NCI-H460 (cell line): ENCODE measurements around the gene PFN3. TPM values are rescaled to one million over a fixed set of nuclear protein-coding genes. Genes with fewer than 3 reads are reported as not detected.
"Not testable (repeated sequence)": the region's sequence is repeated elsewhere in the genome, so short reads cannot be mapped to it uniquely, and the experiment has no call there.

ENCODE experiments used
- DNase-seq: peaks from one replicate; pipeline ENCODE4 v3.0.0-alpha.2; 2016; ENCODE audit warnings: low read depth; ENCODE audit errors: extremely low read depth
- total RNA-seq: library from RNA; depleted of rRNA; stranded (reverse); fragments of >200 nt; shearing (Covaris generic); gene quantifications from 2 replicates; pipeline ENCODE4 v1.2.3, GENCODE V29; 2014

PFN3 gene
- total RNA-seq, 1 experiment from 2014 or later: not detected

DNA sequence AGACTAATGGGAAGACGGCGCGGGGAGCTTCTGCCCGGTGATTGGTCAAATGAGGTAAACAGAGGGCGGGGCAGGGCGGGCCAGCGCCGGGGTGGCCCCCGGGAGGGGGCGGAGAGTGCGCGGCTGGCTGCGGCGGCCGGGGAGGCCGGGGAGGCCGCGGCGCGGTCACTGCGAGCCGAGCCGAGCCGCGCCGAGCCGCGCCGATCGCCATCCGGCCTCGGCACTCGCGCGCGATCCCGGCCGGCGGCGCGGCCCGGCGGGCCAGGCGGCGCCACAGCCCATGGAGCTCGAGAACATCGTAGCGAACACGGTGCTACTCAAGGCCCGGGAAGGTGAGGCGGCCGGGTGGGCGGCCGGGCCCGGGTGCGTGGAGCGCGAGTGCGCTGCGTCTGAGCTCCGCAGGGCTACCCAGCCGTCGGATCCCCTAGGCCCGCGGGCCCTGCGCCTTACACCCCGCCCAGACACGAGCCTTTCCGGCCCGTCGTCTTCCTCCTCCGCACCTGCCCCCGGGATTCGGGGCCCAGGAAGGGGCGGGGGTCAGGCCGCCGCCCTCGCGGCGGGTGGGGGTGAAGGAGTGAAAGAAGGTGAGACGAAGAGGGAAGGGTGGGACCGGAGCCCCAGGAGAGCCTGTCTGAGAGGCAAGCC, 26.2 kb upstream of the PFN3 start, which contains the start of gene GRK6:
TSS of gene GRK6 (plus strand) at position 111 of the 645 bp plus-strand sequence. CDS start at position 281, 170 bp downstream.
- DNase-seq: no peak

DNA sequence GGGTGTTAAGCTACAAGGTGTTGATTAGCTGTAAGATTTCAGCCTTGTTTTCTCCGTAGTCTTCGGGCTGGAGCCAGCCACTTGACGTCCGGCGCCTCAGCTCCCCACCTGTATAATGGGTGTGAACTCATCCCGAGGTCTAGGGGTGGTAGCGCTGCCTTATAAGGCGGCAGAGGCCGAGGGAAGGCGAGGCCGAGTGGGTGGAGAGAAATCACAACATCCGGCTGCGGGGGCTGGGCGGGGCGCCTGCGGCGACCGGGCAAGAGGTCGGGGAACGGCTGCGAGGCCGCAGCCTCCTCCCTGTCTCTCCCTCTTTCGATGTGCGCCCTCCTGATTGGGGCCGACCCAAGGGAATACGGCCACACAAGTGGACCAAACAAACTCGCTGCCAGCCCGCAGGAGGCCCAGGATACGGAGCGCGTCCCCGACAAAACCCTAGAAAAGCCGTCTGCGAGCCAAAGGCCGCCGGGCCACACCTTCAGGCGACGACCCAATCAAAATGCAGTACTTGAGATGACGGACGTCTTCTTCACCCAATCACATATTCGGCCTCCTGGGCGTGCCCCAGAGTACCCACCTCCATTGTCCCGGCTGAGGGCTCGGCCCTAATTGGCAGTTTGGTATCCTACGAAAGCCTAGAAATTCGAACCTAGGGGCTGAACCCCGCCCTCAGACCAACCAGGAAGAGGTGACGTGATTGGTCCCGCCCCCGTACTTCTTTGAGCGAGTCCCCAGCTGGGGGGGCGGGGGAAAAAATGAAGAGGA, 25.5 kb upstream of the PFN3 start:
- DNase-seq: peak; percentile 100

DNA sequence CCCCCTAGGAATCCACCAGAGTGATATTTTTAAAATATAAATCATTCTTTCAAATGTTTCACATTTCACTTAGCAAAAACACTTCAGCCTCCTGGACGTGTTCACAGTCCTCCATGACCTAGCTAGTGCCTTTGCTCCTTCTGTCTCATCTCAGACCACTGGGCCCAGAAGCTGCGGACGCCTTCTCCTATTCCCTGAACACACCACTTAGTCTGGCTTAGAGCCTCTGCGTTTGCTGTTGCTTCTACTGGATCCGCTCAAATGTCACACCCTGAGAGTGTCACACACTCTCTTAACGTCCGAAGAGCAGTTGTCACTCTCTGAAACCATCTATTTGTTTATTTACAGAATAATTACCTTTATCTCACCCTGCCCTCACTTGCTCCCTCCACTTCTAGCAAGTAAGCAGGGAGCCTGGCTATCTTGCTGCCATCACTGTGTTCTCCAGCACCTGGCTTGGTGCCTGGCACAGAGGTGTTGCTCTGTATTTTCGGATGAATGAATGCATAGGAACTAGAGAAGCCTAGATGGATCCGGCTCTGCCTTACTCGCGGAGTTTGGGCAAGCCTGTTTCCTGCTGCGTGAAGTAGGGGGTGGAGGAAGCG, 24.8 kb upstream of the PFN3 start:
- no peak for DNase-seq

DNA sequence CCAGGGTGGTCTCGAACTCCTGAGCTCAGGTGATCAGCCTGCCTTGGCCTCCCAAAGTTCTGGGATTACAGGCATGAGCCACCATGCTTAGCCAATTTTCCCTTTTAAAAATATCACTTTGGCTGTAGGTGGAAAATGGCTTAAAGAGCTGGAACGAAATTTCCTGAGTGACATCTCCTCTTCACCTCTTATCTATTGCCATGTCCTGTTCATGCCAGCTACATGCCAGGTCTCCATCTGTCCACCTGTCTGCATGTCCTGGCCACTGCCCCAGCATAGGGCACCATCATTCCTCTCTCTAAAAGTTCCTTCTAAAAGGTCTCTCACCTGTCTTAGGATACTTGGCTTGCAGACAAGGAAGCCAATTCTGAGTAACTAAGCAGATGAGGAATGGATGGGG, 23.2 kb upstream of the PFN3 start:
- no peak for DNase-seq

DNA sequence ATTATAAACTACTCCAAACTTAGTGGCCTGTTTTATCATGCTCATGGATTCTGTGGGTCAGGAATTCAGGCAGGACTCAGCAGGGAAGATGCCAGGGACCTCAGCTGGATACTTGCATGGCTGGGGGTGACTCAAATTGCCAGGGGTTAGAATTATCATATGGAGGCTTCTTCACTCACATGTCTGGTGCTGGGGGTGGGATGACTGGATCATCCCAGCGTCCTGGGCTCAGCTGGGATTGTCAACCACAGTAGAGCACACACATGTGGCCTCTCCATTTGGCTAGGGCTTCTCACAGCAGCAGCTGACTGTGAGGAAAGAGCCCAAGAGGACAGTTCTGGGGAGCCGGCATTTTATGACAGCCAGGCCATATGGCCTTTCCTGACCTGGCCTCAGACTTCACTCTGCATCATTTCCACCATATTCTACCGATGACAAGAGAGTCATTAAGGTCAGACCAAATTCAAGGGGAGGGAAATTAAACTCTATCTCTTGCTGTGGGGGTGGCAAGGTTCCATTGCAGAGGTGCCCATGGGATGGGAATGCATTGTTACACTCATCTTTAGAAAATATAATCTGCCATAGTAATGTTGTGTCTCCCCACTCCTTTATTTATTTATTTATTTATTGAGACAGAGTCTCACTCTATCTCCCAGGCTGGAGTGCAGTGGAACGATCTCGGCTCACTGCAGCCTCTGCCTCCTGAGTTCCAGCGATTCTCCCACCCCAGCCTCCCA, 20.8 kb upstream of the PFN3 start:
- no peak for DNase-seq

DNA sequence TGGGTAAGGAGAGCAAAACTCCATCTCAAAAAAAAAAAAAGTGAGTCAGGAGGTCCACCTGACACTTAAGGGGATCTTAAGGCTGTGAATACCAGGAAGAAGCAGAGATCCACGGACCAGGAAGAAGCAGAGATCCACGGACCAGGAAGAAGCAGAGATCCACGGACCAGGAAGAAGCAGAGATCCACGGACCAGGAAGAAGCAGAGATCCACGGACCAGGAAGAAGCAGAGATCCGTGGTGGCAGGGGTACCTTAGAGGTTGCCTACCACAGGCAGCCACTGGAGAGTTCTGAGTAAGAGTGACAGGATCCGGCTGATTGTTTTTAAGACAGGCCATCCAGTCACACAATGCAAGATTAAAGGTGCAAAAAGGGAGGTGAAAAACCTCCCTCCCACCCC, 20.0 kb upstream of the PFN3 start:
- not testable (repeated sequence) for DNase-seq

DNA sequence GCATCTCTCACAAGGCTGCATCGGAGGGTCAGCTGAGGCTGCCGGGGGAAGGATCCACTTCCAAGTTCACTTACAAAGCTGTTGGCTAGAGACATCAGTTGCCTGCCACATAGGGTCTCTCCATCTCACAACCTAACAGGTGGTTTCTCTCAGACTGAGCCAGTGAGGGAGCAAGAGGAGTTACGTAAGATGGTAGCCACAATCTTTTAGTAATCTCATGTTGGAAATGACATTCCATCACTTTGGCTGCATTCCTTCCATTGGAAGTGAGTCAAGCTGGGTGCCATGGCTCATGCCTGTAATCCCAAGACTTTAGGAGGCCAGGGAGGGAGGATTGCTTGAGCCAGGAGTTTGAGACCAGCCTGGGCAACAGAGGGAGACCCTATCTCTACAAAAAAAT, 18.6 kb upstream of the PFN3 start:
- DNase-seq: no peak

DNA sequence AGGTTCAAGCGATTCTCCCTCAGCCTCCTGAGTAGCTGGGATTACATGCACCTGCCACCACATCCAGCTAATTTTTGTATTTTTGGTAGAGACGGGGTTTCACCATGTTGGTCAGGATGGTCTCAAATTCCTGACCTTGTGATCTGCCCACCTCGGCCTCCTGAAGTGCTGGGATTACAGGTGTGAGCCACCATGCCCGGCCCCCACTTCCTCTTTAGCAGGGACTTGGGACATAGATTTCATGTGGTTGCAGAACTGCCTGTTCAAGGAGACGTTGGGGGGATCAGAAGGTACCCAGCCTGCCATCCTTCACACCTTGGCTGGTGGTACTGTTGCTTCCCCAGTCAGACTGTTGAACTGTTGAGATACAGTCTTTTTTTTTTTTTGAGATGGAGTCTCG, 16.6 kb upstream of the PFN3 start:
- DNase-seq: not testable (repeated sequence)

DNA sequence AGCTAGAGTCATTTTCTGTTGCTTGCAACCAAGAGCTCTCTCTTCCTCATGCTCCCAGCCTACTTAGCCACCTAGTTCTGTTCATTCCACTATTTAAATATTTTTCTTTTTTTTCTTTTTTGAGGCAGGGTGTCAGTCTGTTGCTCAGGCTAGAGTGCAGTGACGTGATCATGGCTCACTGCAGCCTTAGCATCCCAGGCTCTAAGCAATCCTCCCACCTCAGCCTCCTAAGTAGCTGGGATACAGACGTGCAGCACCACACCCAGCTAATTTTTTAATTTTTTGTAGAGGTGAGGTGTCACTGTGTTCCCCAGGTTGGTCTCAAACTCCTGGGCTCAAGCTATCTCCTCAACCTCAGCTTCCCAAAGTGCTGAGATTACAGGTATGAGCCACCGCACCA, 14.0 kb upstream of the PFN3 start:
- DNase-seq: no peak

DNA sequence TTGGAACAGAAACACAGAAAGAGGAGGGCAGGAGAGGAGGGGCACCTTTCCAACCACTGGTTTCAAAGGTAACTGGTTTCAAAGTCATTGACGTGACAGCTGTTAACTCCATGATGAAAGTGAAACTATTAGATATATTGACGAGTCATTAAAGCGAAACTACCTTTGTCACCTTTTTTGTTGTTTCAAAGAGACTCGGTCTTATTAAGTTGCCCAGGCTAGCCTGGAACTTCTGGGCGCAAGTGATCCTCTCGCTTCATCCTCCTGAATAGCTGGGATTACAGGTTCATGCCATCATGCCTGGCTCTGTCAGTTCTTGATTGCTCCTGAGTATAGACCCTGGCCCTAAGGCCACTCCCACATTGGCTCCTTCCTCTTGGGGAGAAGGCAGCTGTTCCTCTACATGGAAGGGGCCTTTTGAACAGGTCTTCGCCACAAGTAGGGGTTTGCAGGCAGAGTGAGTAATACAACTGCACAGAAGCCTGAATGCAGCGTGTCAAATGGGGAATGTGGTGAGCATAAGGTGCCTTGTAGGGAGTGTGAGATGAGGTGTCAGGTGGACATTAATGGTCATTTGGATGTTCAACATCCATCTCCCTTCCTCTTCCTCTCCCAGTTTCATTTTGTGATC, 12.3 kb upstream of the PFN3 start:
- no peak for DNase-seq

DNA sequence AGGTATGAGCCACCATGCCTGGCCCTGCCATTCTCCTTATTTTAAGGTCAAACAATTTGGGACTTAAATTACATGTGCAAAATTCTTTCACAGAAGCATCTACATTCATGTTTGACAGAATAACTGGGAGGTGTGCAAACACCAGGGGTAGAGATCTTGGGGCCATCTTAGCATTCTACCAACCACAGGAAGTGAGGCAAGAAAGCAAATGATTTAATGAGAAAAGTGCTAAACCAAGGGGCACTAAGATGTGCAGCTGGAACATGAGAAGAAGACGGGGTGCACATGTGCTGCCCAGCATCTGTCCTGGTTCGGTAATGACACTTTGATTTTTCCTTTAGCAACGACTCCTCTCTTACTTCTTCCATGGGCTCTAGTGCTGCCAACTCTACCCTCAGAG, 10.1 kb upstream of the PFN3 start:
- no peak for DNase-seq

DNA sequence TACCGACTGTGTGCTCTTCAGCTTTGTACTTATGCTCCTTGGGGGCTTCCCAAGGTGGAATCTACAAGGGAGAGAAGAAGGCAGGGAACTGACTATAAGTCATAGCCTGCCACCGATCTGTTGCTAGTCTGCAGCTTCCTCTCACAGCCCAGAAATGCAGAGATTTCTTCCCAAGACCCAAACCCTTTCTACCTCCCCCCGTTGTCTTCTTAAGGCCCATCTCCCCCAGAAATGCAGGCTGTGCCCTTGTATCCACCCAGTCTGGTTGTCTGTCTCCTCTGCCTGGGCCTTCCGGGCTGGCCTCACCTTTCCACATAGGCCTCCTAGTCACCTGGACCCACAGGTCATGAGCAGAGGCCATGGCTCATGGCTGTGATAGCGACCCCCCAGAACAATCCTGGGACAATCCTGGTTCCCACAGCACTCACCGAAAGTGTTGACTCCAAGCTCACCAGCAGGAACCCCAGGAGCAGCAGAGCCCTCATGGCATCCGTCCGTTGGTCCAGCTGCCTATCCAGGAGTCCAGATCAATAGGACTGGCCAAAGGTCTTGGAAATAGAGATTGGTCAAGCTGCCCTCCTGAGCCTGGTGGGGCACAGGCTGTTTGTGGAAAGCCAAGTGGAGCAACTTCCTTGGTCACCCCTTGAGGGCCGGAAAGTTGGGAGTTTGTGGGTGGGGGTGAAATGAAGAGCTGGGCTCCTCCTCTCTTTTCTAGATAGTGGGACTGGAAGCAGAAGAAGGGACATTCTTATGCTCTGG, 8.8 kb upstream of the PFN3 start, which contains the start of gene F12:
TSS of gene F12 (minus strand) at position 522 of the 759 bp plus-strand sequence. CDS start at position 485, 37 bp downstream.
- DNase-seq: no peak

DNA sequence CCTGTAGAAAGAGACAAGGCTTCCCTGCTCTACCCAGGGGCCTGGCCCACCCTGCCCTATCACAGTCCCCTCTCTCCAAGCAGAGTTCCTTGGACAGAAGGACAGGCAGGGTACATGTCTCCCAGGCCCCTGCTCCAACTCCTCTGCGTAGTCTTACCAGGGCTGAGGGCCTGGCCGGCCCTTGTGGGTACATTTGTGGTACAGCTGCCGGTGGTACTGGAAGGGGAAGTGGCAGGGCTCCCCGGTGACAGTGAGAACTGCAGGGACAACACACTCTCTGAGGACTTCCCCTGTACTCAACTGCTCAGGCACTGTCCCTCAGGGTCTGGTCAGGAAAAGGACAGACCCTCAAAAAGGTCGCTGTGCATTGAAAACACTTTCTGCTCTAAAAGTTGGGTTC, 5.3 kb upstream of the PFN3 start:
- no peak for DNase-seq

DNA sequence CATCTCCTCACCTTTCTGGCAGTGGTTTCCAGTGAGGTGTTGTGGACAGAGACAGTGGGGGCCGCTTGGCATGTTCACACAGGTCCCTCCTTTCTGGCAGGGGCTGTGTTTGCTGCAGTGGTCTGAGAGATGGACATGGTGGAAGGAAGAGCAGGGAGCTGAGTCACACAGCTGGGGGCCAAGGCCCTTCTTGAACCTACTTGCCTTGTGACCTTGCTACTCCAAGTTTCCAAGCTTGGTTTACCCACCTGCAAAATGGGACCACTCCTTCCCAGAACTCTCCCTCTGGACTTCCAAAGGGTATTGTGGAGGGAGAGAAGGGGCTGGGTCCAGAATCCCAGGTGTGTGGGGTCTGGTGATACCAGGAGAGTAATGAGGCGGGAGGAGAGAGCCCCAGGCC, 4.9 kb upstream of the PFN3 start:
- no peak for DNase-seq

DNA sequence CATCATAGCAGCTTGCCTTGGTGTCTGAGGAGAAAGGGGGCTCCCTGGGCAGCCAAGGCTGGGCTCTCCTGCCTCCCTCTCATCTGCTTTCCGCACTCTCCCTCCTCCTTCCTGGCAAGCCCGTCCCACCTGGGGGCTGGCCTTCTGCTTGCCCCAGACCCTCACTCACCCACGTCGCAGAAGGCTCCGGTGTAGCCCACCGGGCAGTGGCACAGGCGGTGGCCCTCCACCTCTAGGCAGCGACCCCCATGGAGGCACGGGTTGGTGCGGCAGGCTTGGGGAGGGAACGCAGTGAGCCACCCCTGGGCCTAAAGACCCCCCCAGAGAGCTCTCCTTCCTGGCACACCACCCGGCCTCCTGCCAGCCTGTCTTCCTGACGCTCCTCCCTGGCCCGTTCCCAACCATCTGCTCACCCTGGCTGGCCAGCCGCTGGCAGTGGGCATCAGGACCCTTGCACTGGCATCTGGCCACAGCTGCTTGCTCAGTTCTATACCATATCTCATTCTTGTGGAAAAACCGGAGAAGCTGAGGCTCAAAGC, 4.2 kb upstream of the PFN3 start:
- no peak for DNase-seq

DNA sequence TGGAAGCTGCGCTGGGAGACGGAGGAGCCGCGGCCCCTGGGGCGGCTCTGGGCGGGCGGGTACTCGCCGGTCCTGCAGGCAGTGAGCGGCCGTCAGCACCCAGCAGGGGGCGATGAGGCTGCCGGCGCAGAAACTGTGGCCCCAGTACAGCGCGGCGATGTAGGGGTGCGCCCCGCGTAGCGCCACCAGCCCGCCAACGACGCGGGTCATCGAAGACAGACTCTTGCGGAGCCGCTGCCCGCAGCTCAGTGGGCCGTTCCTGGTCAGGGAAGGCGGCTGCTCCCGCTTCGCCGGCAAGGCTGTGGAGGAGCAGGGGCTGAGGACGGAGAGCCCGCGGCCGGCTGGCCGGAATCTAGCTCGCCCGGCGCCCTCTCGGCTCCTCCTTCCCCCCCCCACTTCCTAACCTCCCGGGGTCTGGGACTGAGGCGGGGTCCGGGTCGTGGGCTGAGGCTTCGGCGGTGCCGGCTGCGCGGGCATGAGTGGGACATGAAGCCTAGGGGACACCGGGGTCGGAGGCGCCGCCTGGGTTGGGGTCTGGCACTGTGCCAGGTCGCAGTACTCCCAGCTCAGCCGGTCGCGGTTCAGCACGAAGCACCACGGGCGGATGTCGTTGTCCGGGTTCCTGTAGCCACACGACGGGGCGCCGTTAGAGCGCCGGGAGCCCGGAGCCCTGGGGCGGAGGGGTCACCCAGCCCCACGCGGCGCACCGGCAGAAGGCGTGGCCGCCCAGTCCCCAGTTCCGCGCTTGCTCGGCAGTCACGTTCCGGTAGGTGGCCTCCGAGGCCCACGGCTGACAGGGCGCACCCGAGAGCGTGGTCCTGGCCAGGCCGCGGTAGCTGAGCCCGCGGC, 3.6 kb upstream of the PFN3 start:
- DNase-seq: peak; percentile 86

DNA sequence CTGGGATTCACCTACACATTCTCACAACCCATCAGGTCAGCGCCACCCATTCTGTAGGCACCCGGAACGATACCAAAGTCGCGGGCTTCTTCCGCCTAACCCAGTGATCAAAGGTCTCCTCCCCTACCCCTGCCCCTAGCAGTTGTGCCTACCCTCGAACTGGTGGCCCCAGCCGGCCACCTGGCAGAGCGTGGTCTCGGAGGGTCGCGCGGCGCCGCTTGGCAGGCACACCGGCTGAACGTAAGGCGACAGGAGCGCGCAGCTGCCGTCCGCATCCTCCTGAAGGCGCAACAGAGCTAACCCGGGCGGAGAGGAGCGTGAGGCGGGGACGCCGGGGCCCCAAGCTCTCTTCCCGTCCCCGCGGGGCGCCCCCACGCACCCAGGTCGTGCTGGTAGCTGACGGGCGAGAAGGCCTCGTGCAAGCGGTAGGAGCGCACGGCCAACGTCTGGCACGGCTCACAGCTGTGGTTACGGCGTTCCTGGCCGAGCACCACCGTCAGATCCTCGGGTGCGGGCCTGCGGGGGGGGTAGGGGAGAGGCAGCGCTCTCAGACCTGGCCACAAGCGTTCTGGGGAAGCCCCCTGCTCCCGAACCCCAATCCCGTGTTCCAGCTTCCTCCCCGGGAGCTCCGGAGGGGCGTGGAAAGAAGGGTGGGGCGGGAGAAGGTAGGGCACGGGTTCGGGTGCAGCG, 2.8 kb upstream of the PFN3 start:
- no peak for DNase-seq
